ENCODE measurements around the gene EMP2. TPM values are rescaled to one million over a fixed set of nuclear protein-coding genes. Genes with fewer than 3 reads are reported as not detected.

The EMP2 gene
- total RNA-seq, 3 donors from 2014 or later, result 0.16 to 0.35 (median 0.16) TPM

DNA sequence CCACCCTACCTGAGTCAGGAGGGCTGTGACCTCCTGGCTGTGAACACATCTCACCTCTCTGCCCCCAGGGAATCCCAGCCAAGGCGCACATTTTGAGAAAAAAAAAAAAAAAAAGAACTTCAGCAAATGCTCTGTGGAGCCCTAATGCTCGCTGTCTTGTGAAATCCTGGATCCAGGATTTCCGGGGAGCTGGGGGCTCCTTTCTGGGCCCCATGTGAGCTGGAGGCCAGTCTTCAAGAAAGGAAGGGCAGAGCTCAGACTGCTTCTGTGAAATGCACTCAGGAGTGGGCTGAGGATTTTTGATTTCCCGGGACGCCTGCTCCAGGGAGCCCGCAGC is 36.0 kb upstream of the EMP2 start:
- no peak for ATAC-seq
- H3K36me3 Mint-ChIP-seq (ENCODE audit: insufficient read depth), result no peaks in the 10 kb centered on the region
- no peaks in the 10 kb centered on the region for H3K9me3 Mint-ChIP-seq
- H3K4me1 Mint-ChIP-seq (ENCODE audit: low read depth), result no peaks in the 10 kb centered on the region
- no peak for DNase-seq
- H3K4me3 Mint-ChIP-seq, result no peak overlapping the region
- peaks cover 35% of the 10 kb centered on the region for H3K27me3 Mint-ChIP-seq (ENCODE audit: low read depth)

- H3K4me3 Mint-ChIP-seq, result no peak overlapping the region
- H3K4me1 Mint-ChIP-seq (ENCODE audit: low read depth), result no peaks in the 10 kb centered on the region
- no peak for ATAC-seq
- H3K27me3 Mint-ChIP-seq (ENCODE audit: low read depth), result peaks cover 30% of the 10 kb centered on the region
- no peaks in the 10 kb centered on the region for H3K36me3 Mint-ChIP-seq (ENCODE audit: insufficient read depth)
- no peaks in the 10 kb centered on the region for H3K9me3 Mint-ChIP-seq
- no peak for DNase-seq
These were observed 34.3 kb upstream of the EMP2 start for GRCh38 chr16:10614685-10615084.

DNA sequence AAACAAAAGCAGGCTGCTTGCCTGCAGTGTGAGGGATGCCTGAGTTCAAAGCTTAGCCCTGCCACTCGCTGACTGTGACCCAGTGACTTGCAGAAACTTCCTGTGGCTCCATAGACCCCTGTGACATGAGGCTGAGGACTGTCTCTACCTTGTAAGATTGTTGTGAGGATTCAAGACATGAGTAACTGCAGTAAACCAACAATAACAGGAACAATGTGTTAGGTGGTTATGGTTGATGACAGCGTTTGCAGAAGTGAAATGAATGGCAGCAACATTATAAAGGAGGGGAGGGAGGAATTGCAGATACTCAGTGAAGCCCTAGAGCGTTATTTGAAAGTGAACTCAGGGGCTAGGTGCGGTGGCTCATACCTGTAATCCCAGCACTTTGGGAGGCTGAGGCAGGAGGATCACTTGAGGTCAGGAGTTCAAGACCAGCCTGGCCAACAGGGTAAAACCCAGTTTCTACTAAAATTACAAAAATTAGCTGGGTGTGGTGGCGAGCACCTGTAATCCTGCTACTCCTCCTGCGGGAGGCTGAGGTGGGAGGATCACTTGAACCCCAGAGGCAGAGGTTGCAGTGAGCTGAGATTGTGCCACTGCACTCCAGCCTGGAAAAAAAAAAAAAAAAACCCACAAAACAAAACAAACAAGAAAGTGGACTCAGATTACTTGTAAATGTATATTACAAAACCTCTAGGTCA is 33.5 kb upstream of the EMP2 start:
- no peaks in the 10 kb centered on the region for H3K4me1 Mint-ChIP-seq (ENCODE audit: low read depth)
- H3K27me3 Mint-ChIP-seq (ENCODE audit: low read depth), result peaks cover 26% of the 10 kb centered on the region
- H3K36me3 Mint-ChIP-seq (ENCODE audit: insufficient read depth), result no peaks in the 10 kb centered on the region
- DNase-seq (no peak), ATAC-seq (peak; percentile 34 to 41)
- no peaks in the 10 kb centered on the region for H3K9me3 Mint-ChIP-seq
- no peak overlapping the region for H3K4me3 Mint-ChIP-seq

GRCh38 chr16:10612649-10613179 is 32.3 kb upstream of the EMP2 start:
- no peaks in the 10 kb centered on the region for H3K4me1 Mint-ChIP-seq (ENCODE audit: low read depth)
- ATAC-seq, result no peak
- H3K4me3 Mint-ChIP-seq, result no peak overlapping the region
- H3K9me3 Mint-ChIP-seq, result no peaks in the 10 kb centered on the region
- peaks cover 18% of the 10 kb centered on the region for H3K27me3 Mint-ChIP-seq (ENCODE audit: low read depth)
- DNase-seq, result no peak
- H3K36me3 Mint-ChIP-seq (ENCODE audit: insufficient read depth), result no peaks in the 10 kb centered on the region

DNA sequence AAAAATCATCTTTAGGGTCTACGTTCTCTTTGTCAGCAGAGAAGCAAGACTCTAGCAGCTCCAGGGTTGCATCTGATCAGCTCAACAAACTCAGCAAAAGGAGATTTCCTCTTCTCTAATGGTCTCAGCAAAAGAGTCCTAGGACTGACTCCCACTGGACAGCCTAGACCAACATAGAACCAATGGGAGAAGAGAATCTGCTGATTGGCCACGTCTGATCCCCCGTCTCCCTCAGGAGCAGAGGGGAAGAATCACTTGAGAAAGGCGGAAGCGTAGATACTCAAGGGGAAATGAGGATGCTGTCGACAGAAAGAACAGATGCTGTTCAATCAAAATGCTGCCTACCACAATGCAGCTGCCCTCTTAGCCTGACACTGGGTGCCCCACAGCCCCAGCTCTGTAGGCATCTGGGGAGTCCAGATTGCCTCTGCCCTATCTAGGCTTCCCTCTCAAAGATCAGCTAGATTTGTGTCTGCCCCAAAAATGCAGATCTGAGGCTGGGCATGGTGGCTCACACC is 31.5 kb upstream of the EMP2 start:
- no peak for DNase-seq
- Mint-ChIP-seq H3K9me3 (no peaks in the 10 kb centered on the region), H3K27me3 (ENCODE audit: low read depth) (peaks cover 13% of the 10 kb centered on the region), H3K4me1 (ENCODE audit: low read depth) (no peaks in the 10 kb centered on the region), H3K36me3 (ENCODE audit: insufficient read depth) (no peaks in the 10 kb centered on the region), H3K4me3 (no peak overlapping the region)
- ATAC-seq, result no peak

GRCh38 chr16:10610499-10611184 is 30.2 kb upstream of the EMP2 start:
- H3K27me3 Mint-ChIP-seq (ENCODE audit: low read depth), result peaks cover 10% of the 10 kb centered on the region
- ATAC-seq, result no peak
- no peak for DNase-seq
- H3K4me1 Mint-ChIP-seq (ENCODE audit: low read depth), result no peaks in the 10 kb centered on the region
- no peak overlapping the region for H3K4me3 Mint-ChIP-seq
- no peaks in the 10 kb centered on the region for H3K9me3 Mint-ChIP-seq
- no peaks in the 10 kb centered on the region for H3K36me3 Mint-ChIP-seq (ENCODE audit: insufficient read depth)

DNA sequence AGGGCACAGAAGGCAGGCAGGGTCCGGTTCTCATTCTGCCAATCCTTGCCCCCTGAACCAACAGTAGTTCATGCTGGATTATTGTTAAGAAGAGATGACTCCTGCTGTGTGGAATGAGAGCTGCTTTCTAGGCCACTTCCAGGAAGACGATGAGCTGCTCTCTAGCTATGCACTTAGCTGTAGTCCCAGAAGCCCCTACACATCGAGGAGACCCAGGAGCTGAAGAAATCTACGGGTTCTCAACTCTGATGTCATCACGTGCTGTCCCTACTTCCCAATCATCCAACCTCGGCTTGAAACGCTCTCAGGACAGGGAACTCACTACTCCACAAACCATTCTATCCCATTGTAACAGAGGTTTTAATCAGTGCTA is 29.0 kb upstream of the EMP2 start:
- H3K4me3 Mint-ChIP-seq, result no peak overlapping the region
- no peak for ATAC-seq

DNA sequence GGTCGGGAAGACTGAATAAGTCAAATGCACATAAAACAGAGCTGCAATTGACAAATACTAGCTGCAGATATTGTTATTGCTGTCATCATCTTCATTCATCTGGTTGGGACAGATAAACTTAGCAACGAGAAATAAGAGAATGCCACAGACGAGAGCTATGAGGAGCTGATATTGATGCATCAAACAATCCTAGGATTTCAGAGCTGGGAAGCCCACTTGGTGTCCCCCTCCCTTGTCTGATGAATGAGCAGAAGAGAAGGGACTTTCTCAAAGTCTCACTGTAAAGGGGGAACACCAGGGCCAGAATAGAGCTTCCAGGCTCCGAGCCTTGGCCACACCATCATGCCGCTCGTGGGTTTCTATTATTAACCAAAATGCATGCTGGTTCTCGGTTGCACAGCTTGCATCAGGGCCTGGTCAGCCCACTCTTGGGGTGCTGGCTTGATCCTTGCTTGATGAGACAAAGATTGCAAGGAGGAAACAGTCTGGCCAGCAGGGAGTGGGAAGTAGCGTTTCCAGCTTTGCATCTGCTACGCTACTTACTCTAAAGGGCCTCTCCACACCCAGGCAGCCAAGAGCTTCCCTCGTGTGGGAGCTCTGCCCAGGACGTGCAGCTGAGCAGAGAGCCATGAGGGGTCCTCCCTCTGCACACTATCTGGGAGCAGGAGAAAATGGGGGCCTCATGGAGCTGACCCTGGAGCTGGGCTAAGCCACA is 28.4 kb upstream of the EMP2 start:
- no peak for DNase-seq
- H3K27me3 Mint-ChIP-seq (ENCODE audit: low read depth), result peaks cover 10% of the 10 kb centered on the region
- no peak for ATAC-seq
- no peak overlapping the region for H3K4me3 Mint-ChIP-seq
- H3K36me3 Mint-ChIP-seq (ENCODE audit: insufficient read depth), result no peaks in the 10 kb centered on the region
- H3K4me1 Mint-ChIP-seq (ENCODE audit: low read depth), result no peaks in the 10 kb centered on the region
- no peaks in the 10 kb centered on the region for H3K9me3 Mint-ChIP-seq

More for the DNA sequence above, 29.0 kb upstream of the EMP2 start:
- H3K9me3 Mint-ChIP-seq, result no peaks in the 10 kb centered on the region
- no peaks in the 10 kb centered on the region for H3K36me3 Mint-ChIP-seq (ENCODE audit: insufficient read depth)
- H3K27me3 Mint-ChIP-seq (ENCODE audit: low read depth), result peaks cover 10% of the 10 kb centered on the region
- no peaks in the 10 kb centered on the region for H3K4me1 Mint-ChIP-seq (ENCODE audit: low read depth)
- no peak for DNase-seq

GRCh38 chr16:10607157-10607556 is 26.8 kb upstream of the EMP2 start:
- H3K4me1 Mint-ChIP-seq (ENCODE audit: low read depth), result no peaks in the 10 kb centered on the region
- H3K36me3 Mint-ChIP-seq (ENCODE audit: insufficient read depth), result no peaks in the 10 kb centered on the region
- DNase-seq (no peak), ATAC-seq (no peak)
- peaks cover 9% of the 10 kb centered on the region for H3K27me3 Mint-ChIP-seq (ENCODE audit: low read depth)
- no peak overlapping the region for H3K4me3 Mint-ChIP-seq
- no peaks in the 10 kb centered on the region for H3K9me3 Mint-ChIP-seq

GRCh38 chr16:10606607-10607006 is 26.2 kb upstream of the EMP2 start:
- H3K36me3 Mint-ChIP-seq (ENCODE audit: insufficient read depth), result no peaks in the 10 kb centered on the region
- H3K9me3 Mint-ChIP-seq, result no peaks in the 10 kb centered on the region
- H3K27me3 Mint-ChIP-seq (ENCODE audit: low read depth), result peaks cover 7% of the 10 kb centered on the region
- no peak for ATAC-seq
- DNase-seq, result no peak
- no peak overlapping the region for H3K4me3 Mint-ChIP-seq
- H3K4me1 Mint-ChIP-seq (ENCODE audit: low read depth), result no peaks in the 10 kb centered on the region

GRCh38 chr16:10605636-10606035 is 25.2 kb upstream of the EMP2 start:
- no peak for ATAC-seq
- peaks cover 7% of the 10 kb centered on the region for H3K27me3 Mint-ChIP-seq (ENCODE audit: low read depth)
- no peak overlapping the region for H3K4me3 Mint-ChIP-seq
- H3K9me3 Mint-ChIP-seq, result no peaks in the 10 kb centered on the region
- H3K4me1 Mint-ChIP-seq (ENCODE audit: low read depth), result no peaks in the 10 kb centered on the region
- DNase-seq, result no peak
- no peaks in the 10 kb centered on the region for H3K36me3 Mint-ChIP-seq (ENCODE audit: insufficient read depth)

GRCh38 chr16:10601444-10602408 is 21.3 kb upstream of the EMP2 start:
- ATAC-seq, result no peak
- peaks cover 12% of the 10 kb centered on the region for H3K27me3 Mint-ChIP-seq (ENCODE audit: low read depth)
- no peaks in the 10 kb centered on the region for H3K36me3 Mint-ChIP-seq (ENCODE audit: insufficient read depth)
- H3K4me1 Mint-ChIP-seq (ENCODE audit: low read depth), result peaks cover 2% of the 10 kb centered on the region
- no peaks in the 10 kb centered on the region for H3K9me3 Mint-ChIP-seq
- no peak for DNase-seq
- H3K4me3 Mint-ChIP-seq, result no peak overlapping the region

DNA sequence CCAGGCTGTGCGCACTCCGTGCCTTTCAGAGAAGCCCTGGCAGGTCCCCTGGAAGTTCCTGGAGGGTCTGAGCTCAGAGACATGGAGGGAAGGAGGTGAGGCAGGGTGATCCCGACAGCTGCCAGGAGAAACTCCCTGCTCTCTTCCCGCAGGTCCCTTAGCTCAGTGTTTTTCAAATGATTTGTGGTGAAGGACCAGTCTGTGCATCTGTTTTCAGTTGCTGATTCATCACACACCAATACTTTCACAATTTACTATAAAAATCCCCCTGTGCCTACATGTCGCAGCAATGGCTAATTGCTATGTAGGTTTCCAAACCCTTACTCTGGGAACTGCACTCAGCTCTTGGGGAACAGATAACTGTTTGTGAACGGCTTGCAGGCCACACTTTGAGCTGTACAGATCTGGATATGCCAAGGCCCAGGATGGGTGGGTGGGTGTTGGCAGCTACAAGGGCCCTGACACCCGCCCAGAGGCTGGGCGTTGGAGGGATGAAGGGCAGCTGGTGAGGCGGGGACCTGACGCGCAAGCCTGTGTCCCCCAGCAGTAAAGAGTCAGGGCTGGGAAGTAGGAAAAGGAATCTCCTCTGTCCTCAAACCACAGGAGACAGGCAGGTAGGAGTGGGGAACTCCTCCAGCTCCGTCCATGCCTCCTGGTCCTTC is 20.5 kb upstream of the EMP2 start:
- ATAC-seq, result no peak
- H3K36me3 Mint-ChIP-seq (ENCODE audit: insufficient read depth), result no peaks in the 10 kb centered on the region
- H3K4me3 Mint-ChIP-seq, result no peak overlapping the region
- peaks cover 2% of the 10 kb centered on the region for H3K4me1 Mint-ChIP-seq (ENCODE audit: low read depth)
- no peaks in the 10 kb centered on the region for H3K9me3 Mint-ChIP-seq
- no peak for DNase-seq
- H3K27me3 Mint-ChIP-seq (ENCODE audit: low read depth), result peaks cover 12% of the 10 kb centered on the region
